Measurements from ENCODE around the gene CALHM4.

CALHM4 gene

GRCh38 chr6:116543149-116543548 is 10.4 kb upstream of the CALHM4 start:
- DNase-seq: no peak

- DNase-seq: no peak
These were observed 7.9 kb upstream of the CALHM4 start, which contains the start of gene TRAPPC3L for GRCh38 chr6:116545651-116546050. TRAPPC3L (minus strand) TSS chr6:116545684; CDS start chr6:116545514, 170 bp downstream.

GRCh38 chr6:116547358-116547757 is 6.2 kb upstream of the CALHM4 start:
- DNase-seq: no peak

GRCh38 chr6:116550796-116551195 is 2.8 kb upstream of the CALHM4 start:
- DNase-seq: no peak

- DNase-seq: no peak
These were observed 2.5 kb downstream of the CALHM4 start for GRCh38 chr6:116556065-116556464.

- no peak for DNase-seq
These were observed 3.4 kb downstream of the CALHM4 start for GRCh38 chr6:116556814-116557415.

- DNase-seq: no peak
These were observed 4.3 kb downstream of the CALHM4 start for GRCh38 chr6:116557893-116558292.

- DNase-seq: no peak
These were observed 6.6 kb downstream of the CALHM4 start for GRCh38 chr6:116560130-116560529.

- DNase-seq: peak; percentile 54 to 75
These were observed 7.9 kb downstream of the CALHM4 start for GRCh38 chr6:116561377-116562018.

- DNase-seq: no peak
These were observed 8.5 kb downstream of the CALHM4 start for GRCh38 chr6:116562019-116562403.

GRCh38 chr6:116562614-116563013 is 9.1 kb downstream of the CALHM4 start:
- DNase-seq: no peak

GRCh38 chr6:116563830-116564229 is 10.3 kb downstream of the CALHM4 start:
- no peak for DNase-seq

- no peak for DNase-seq
These were observed 10.8 kb downstream of the CALHM4 start for GRCh38 chr6:116564311-116564710.

GRCh38 chr6:116564921-116565872 is 11.6 kb downstream of the CALHM4 start:
- DNase-seq: peak in 1 of 2 donors; percentile 27

GRCh38 chr6:116568111-116568510 is 14.6 kb downstream of the CALHM4 start:
- no peak for DNase-seq

- no peak for DNase-seq
These were observed 15.5 kb downstream of the CALHM4 start for GRCh38 chr6:116568821-116569755.

- DNase-seq: peak; percentile 98 to 99
These were observed 17.5 kb downstream of the CALHM4 start, which contains the start of gene RWDD1 for GRCh38 chr6:116570856-116571682. RWDD1 (plus strand) TSS chr6:116571504; CDS start chr6:116571583, 79 bp downstream.

- DNase-seq: no peak
These were observed 18.1 kb downstream of the CALHM4 start for GRCh38 chr6:116571683-116572000.

- no peak for DNase-seq
These were observed 18.6 kb downstream of the CALHM4 start for GRCh38 chr6:116572162-116572561.

GRCh38 chr6:116575227-116575626 is 21.7 kb downstream of the CALHM4 start:
- no peak for DNase-seq

GRCh38 chr6:116577486-116577885 is 23.9 kb downstream of the CALHM4 start:
- no peak for DNase-seq
